GM18867 (cell line): ENCODE data around the gene METTL3.

Source experiments
- ATAC-seq: cut with Tn5 transposase; IDR thresholded peaks from one replicate; pipeline ENCODE4 v1.9.1; 2021; ENCODE audit warnings: mild to moderate bottlenecking, moderate library complexity; ENCODE audit not compliant: unreplicated experiment

Gene METTL3

GRCh38 chr14:21476925-21477681 lies 34.0 kb downstream of the METTL3 start, which contains the start of the genes RAB2B and TOX4:
RAB2B (minus strand) TSS chr14:21476959; CDS start chr14:21476872, 87 bp downstream.
TOX4 (plus strand) TSS chr14:21477195; CDS start chr14:21477279, 84 bp downstream.
- peak; percentile 98 for ATAC-seq

- peak; percentile 38 for ATAC-seq
Observed at GRCh38 chr14:21476523-21476924, 34.6 kb downstream of the METTL3 start.

GRCh38 chr14:21475767-21476522 lies 35.2 kb downstream of the METTL3 start:
- no peak for ATAC-seq

- ATAC-seq = no peak
Observed at GRCh38 chr14:21467616-21468015, 43.5 kb downstream of the METTL3 start.

- peak; percentile 95 for ATAC-seq
Observed at GRCh38 chr14:21455912-21456667, 55.0 kb downstream of the METTL3 start, which contains the start of gene CHD8. CHD8 (minus strand) TSS chr14:21456123; CDS start chr14:21431643, 24,480 bp downstream.

- ATAC-seq = no peak
Observed at GRCh38 chr14:21455592-21455911, 55.6 kb downstream of the METTL3 start.

- ATAC-seq = no peak
Observed at GRCh38 chr14:21454843-21455544, 56.1 kb downstream of the METTL3 start.

GRCh38 chr14:21449899-21450216 lies 61.3 kb downstream of the METTL3 start:
- ATAC-seq = no peak
